Left lung (tissue), 10 donors: ENCODE results near the gene RNF144A. TPM values are rescaled to one million over a fixed set of nuclear protein-coding genes. Genes with fewer than 3 reads are reported as not detected.

Source experiments
- ATAC-seq: fragments of 200-7000 bp; cut with Tn5 transposase; one replicate; pipeline ENCODE4 v1.9.1; 2020; ENCODE audit warnings: moderate library complexity
- DNase-seq, 4 donors: peaks; one replicate each; pipeline ENCODE4 v3.0.0-alpha.2; 2013 to 2020
- H3K27ac ChIP-seq, 2 donors: fragments of 200-600 bp; sonication (generic) in 1 of 2; one replicate each; pipeline versions ENCODE4 v1.5.0 to v1.8.0; 2020 to 2021
- H3K27me3 ChIP-seq, 2 donors: fragments of 200-600 bp; sonication (generic) in 1 of 2; one replicate each; pipeline versions ENCODE4 v1.5.0 to v1.8.0; 2020 to 2021
- H3K36me3 ChIP-seq, 2 donors: fragments of 200-600 bp; sonication (generic) in 1 of 2; one replicate each; pipeline versions ENCODE4 v1.5.0 to v1.8.0; 2020 to 2021
- H3K4me1 ChIP-seq, 2 donors: fragments of 200-600 bp; one replicate each; pipeline ENCODE4 v1.8.0; 2021
- H3K4me3 ChIP-seq, 2 donors: fragments of 200-600 bp; sonication (generic) in 1 of 2; one replicate each; pipeline versions ENCODE4 v1.5.0 to v1.8.0; 2020 to 2021; ENCODE audit warnings: mild to moderate bottlenecking in 1 of 2
- H3K9me3 ChIP-seq, 2 donors: fragments of 200-600 bp; sonication (generic) in 1 of 2; one replicate each; pipeline versions ENCODE4 v1.5.0 to v1.8.0; 2020 to 2021
- intact Hi-C, 2 donors: fragments of 100-400 bp; cut with DNase I; formaldehyde crosslinking; loops; one replicate each; pipeline versions ENCODE4 v1.11.2 to v1.14.2; 2022
- polyA plus RNA-seq, 6 donors: library from polyadenylated mRNA; unstranded; fragments of 120-200 nt; gene quantifications; one replicate each; pipeline ENCODE4 v1.2.1, GENCODE V29; 2013; ENCODE audit not compliant: insufficient read length in 6 of 6
- total RNA-seq, 2 donors: library from RNA; stranded (reverse); fragmentation: NEBNext Ultra II Directional; extraction: Animal tissue kit (Norgen Biotek cat#: 25700); gene quantifications; one replicate each; pipeline ENCODE4 v1.2.1, GENCODE V29; 2021
- TF ChIP-seq, protein P1 (sequence below), 2 donors: fragments of 200-600 bp; sonication (generic) in 1 of 2; IDR thresholded peaks; one replicate each; pipeline versions ENCODE4 v1.5.0 to v1.8.0; 2021; ENCODE audit warnings: antibody characterized with exemption in 2 of 2
- donor health status: DM: no; HTN: yes; CAD: no.
- donor health status: DM: no; HTN: no; CAD: no.

RNF144A gene
- total and polyA plus RNA-seq, 8 donors = 9.9 to 36.5 (median 30.7) TPM

DNA sequence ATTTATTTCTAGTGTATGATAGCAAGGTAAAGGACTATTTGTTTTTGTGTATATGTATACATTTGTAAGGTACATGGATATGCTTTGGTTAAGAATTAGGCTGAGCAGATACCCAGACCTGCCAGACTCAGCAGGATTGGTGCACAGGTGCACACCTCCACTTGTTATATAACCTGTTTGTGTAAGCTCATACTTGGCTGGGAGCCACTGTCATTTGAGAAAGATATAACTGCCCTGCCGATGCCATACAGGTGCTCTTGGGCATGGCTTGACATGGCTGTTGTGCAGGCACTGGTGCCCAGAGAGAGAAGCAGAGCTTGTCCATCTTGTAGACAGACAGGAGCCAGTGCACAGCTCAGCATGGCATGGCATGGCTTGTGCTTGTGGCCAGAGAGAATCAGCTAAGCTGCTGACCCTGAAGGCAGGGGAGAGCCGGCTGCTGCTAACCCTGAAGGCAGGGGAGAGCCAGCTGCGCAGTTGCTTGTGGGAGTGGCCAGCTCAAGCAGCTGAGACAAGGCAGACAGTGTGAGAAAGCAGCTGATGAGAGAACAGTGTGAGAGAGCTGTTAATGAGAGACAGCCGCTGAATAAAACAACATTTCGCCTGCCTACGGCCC is 136.5 kb downstream of the RNF144A start:
- Histone ChIP-seq H3K27me3 (no peaks in the 10 kb centered on the region), H3K9me3 (no peaks in the 10 kb centered on the region), H3K4me1 (peaks cover 0 to 7% of the 10 kb centered on the region in 2 donors), H3K36me3 (no peaks in the 10 kb centered on the region), H3K4me3 (no peak overlapping the region), H3K27ac (no peak overlapping the region)
- no peak for DNase-seq
- intact Hi-C loops = no loop called here
- ATAC-seq = no peak
- TF ChIP-seq, protein P1, sequence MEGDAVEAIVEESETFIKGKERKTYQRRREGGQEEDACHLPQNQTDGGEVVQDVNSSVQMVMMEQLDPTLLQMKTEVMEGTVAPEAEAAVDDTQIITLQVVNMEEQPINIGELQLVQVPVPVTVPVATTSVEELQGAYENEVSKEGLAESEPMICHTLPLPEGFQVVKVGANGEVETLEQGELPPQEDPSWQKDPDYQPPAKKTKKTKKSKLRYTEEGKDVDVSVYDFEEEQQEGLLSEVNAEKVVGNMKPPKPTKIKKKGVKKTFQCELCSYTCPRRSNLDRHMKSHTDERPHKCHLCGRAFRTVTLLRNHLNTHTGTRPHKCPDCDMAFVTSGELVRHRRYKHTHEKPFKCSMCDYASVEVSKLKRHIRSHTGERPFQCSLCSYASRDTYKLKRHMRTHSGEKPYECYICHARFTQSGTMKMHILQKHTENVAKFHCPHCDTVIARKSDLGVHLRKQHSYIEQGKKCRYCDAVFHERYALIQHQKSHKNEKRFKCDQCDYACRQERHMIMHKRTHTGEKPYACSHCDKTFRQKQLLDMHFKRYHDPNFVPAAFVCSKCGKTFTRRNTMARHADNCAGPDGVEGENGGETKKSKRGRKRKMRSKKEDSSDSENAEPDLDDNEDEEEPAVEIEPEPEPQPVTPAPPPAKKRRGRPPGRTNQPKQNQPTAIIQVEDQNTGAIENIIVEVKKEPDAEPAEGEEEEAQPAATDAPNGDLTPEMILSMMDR (IDR thresholded peaks at IDR 0.05) = no peak

DNA sequence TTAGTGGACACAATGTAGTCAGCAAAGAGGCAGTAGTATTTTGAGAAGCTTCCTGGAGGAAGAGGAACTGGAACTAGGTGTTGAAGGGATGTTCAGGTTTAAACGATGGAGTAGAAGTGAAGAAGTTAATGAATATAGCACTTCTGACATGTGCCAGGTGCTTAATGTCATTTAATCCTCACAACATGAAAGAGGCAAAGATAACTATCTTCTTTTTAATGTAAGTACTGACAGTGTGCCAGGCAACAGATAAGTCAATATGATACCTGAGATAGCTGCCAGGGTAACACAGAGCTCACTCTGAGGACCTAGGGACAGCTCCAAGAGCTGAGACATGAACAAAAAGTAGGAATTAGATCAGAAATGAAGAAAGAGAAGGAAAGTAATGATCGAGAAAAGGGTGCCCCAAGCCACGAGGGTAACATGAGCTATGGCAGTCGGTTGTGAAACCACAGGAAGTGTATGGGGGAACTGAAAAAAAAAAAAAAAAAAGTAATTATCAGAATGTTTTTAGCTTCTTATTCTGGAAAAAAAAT is 140.7 kb downstream of the RNF144A start:
- Histone ChIP-seq H3K27ac (peak overlapping the region in 1 of 2 donors; percentile 42), H3K27me3 (no peaks in the 10 kb centered on the region), H3K4me1 (peaks cover 0 to 13% of the 10 kb centered on the region in 2 donors), H3K4me3 (no peak overlapping the region), H3K9me3 (no peaks in the 10 kb centered on the region), H3K36me3 (no peaks in the 10 kb centered on the region)
- TF ChIP-seq, protein P1 (IDR thresholded peaks at IDR 0.05) = no peak
- intact Hi-C loops = no loop called here
- DNase-seq (no peak), ATAC-seq (peak; percentile 44)

DNA sequence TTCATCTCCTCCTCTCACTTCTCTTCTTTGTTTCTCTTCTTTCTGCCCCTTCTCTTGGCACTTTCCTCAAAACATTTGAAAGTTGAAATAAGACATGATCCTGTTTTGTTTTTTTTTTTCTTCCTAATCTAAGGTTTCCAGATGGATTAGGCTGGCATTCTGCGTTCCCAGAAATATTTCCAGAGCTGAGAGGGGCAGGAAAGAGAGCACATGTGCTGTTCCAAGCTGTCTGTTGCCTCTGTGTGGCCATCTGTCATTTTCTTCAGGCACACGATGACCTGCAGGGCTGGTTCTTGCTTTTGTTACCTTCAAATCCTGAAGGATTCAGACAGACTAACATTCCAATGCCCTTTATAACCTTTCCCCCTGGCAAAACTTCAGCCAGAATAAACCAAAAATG is 142.9 kb downstream of the RNF144A start:
- Histone ChIP-seq H3K27ac (no peak overlapping the region), H3K27me3 (no peaks in the 10 kb centered on the region), H3K9me3 (peaks cover 0 to 9% of the 10 kb centered on the region in 2 donors), H3K4me1 (peaks cover 0 to 13% of the 10 kb centered on the region in 2 donors), H3K36me3 (no peaks in the 10 kb centered on the region), H3K4me3 (no peak overlapping the region)
- TF ChIP-seq, protein P1 (IDR thresholded peaks at IDR 0.05) = no peak
- intact Hi-C loops = no loop called here
- ATAC-seq (no peak), DNase-seq (no peak)

DNA sequence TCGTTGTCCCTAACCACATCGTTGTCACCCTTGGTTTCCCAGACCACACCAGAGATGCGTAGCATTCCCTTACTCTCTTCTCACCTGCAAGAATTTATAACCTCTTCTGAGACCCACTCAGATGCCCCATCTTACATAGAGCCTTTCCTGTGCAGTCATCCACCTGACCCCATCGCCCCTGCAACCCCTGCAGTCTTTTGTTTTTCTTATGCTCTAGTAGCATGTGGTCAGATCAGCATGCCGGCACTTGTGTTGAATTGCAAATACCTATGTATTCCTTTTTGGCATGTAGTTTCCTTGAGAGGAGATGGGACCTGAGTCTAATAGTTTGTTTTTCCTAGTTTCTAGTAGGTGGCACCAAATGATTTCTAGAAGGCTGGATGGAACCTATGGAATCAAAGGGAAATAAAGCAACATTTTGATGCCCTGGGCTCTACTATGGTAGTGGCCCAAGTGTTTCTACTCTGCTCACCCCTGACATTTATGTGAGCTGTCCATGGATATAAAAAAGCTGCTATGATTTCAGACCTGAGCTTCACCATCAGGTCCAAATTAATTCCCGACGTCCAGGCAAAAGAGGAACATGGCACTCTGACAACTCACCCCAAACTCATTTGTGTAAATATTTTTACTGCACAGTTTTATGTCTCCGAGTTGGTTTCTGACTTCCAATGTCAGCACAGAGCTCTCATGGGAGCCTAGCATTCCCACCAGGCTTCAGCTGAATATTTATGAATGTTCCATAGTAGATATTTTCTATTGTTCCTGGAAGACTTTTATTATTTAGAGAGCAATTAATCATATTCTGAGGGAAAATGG is 143.6 kb downstream of the RNF144A start:
- TF ChIP-seq, protein P1 (IDR thresholded peaks at IDR 0.05) = no peak
- Histone ChIP-seq H3K4me1 (peaks cover 0 to 13% of the 10 kb centered on the region in 2 donors), H3K4me3 (no peak overlapping the region), H3K27me3 (no peaks in the 10 kb centered on the region), H3K9me3 (peaks cover 0 to 9% of the 10 kb centered on the region in 2 donors), H3K36me3 (no peaks in the 10 kb centered on the region), H3K27ac (no peak overlapping the region)
- ATAC-seq (no peak), DNase-seq (no peak)
- intact Hi-C loops = no loop called here

DNA sequence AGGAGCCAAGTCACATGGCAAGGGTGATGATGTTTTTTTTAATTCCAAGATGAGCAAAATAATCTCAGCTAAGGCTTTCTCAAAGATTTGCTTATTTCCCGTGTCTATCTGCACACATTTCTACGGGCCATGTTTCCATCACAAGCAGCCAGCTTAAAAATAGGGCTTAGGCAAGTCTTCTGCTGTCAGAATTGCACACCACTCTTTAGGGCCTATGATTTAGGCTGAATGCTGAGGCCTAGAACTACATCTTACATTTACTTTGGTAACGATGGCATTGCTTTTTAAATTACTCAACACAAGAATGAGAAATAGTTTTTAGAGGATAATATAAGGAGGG is 144.2 kb downstream of the RNF144A start:
- no peak for ATAC-seq
- intact Hi-C loops = no loop called here
- no peaks in the 10 kb centered on the region for H3K36me3 ChIP-seq
- H3K9me3 ChIP-seq = peaks cover 0 to 9% of the 10 kb centered on the region in 2 donors
- H3K4me3 ChIP-seq = no peak overlapping the region
- DNase-seq = no peak
- peaks cover 0 to 13% of the 10 kb centered on the region in 2 donors for H3K4me1 ChIP-seq
- no peak overlapping the region for H3K27ac ChIP-seq
- TF ChIP-seq, protein P1 (IDR thresholded peaks at IDR 0.05) = no peak
- no peaks in the 10 kb centered on the region for H3K27me3 ChIP-seq
